Ascending aorta (tissue), 2 donors: ENCODE results near the gene CDH23. TPM values are rescaled to one million over a fixed set of nuclear protein-coding genes. Genes with fewer than 3 reads are reported as not detected.

Experiments used
- DNase-seq, 2 donors: peaks; one replicate each; pipeline ENCODE4 v3.0.0-alpha.2; 2019; ENCODE audit warnings: low spot score in 2 of 2
- H3K27ac ChIP-seq, 2 donors: fragments of 200-600 bp; sonication (generic); one replicate each; pipeline ENCODE4 v1.5.1; 2016 to 2017; ENCODE audit warnings: mild to moderate bottlenecking in 1 of 2
- H3K27me3 ChIP-seq: fragments of 200-600 bp; sonication (generic); one replicate; pipeline ENCODE4 v1.5.1; 2017
- H3K36me3 ChIP-seq, 2 donors: fragments of 200-600 bp; sonication (generic); one replicate each; pipeline ENCODE4 v1.5.1; 2016
- H3K4me1 ChIP-seq, 2 donors: fragments of 200-600 bp; sonication (generic); one replicate each; pipeline ENCODE4 v1.5.1; 2016 to 2017; ENCODE audit warnings: mild to moderate bottlenecking in 1 of 2
- H3K4me3 ChIP-seq, 2 donors: fragments of 200-600 bp; sonication (generic); one replicate each; pipeline ENCODE4 v1.5.1; 2016 to 2017; ENCODE audit warnings: mild to moderate bottlenecking in 1 of 2
- H3K9me3 ChIP-seq, 2 donors: fragments of 200-600 bp; sonication (generic); one replicate each; pipeline ENCODE4 v1.5.1; 2016
- CTCF ChIP-seq, 3 experiments: fragments of 200-600 bp in 2 of 3; fragments of 450-650 bp in 1 of 3; sonication (generic) in 2 of 3; IDR thresholded peaks; one replicate each; pipeline ENCODE4 v1.5.1; 2016 to 2019; ENCODE audit warnings: antibody characterized with exemption in 3 of 3, mild to moderate bottlenecking in 1 of 3, moderate library complexity in 1 of 3
- intact Hi-C: fragments of 100-400 bp; cut with DNase I; formaldehyde crosslinking; loops from one replicate; pipeline ENCODE4 v1.15.1; 2023
- total RNA-seq: library from RNA; depleted of rRNA; stranded (reverse); fragments of >200 nt; gene quantifications from one replicate; pipeline ENCODE4 v1.1.0, GENCODE V29; 2016

CDH23 gene
- total RNA-seq, 1 donor from 2014 or later = 40.9 TPM

GRCh38 chr10:71588685-71589084 is 192.0 kb downstream of the CDH23 start:
- Histone ChIP-seq H3K4me1 (no peaks in the 10 kb centered on the region), H3K9me3 (no peaks in the 10 kb centered on the region), H3K4me3 (no peak overlapping the region), H3K27ac (no peak overlapping the region), H3K36me3 (no peaks in the 10 kb centered on the region), H3K27me3 (no peaks in the 10 kb centered on the region)
- DNase-seq = no peak
- intact Hi-C loops = no loop called here
- TF ChIP-seq CTCF (IDR thresholded peaks at IDR 0.05) = no peak

- no peaks in the 10 kb centered on the region for H3K27me3 ChIP-seq
- no peaks in the 10 kb centered on the region for H3K36me3 ChIP-seq
- DNase-seq = no peak
- H3K27ac ChIP-seq = no peak overlapping the region
- no peaks in the 10 kb centered on the region for H3K9me3 ChIP-seq
- intact Hi-C loops = no loop called here
- no peak overlapping the region for H3K4me3 ChIP-seq
- no peak for TF ChIP-seq CTCF (IDR thresholded peaks at IDR 0.05)
- no peaks in the 10 kb centered on the region for H3K4me1 ChIP-seq
These were observed 193.2 kb downstream of the CDH23 start for GRCh38 chr10:71589617-71590551.

GRCh38 chr10:71590781-71591350 is 194.1 kb downstream of the CDH23 start:
- no peak overlapping the region for H3K27ac ChIP-seq
- H3K27me3 ChIP-seq = no peaks in the 10 kb centered on the region
- intact Hi-C loops = no loop called here
- no peaks in the 10 kb centered on the region for H3K4me1 ChIP-seq
- DNase-seq = no peak
- H3K4me3 ChIP-seq = no peak overlapping the region
- H3K9me3 ChIP-seq = no peaks in the 10 kb centered on the region
- no peak for TF ChIP-seq CTCF (IDR thresholded peaks at IDR 0.05)
- no peaks in the 10 kb centered on the region for H3K36me3 ChIP-seq

GRCh38 chr10:71594934-71595571 is 198.3 kb downstream of the CDH23 start:
- no peaks in the 10 kb centered on the region for H3K36me3 ChIP-seq
- intact Hi-C loops = no loop called here
- no peaks in the 10 kb centered on the region for H3K27me3 ChIP-seq

GRCh38 chr10:71595649-71596048 is 198.9 kb downstream of the CDH23 start:
- H3K4me3 ChIP-seq = no peak overlapping the region
- no peaks in the 10 kb centered on the region for H3K36me3 ChIP-seq
- H3K27ac ChIP-seq = no peak overlapping the region
- H3K27me3 ChIP-seq = no peaks in the 10 kb centered on the region
- no peaks in the 10 kb centered on the region for H3K9me3 ChIP-seq
- no peak for TF ChIP-seq CTCF (IDR thresholded peaks at IDR 0.05)
- H3K4me1 ChIP-seq = no peaks in the 10 kb centered on the region
- intact Hi-C loops = no loop called here
- no peak for DNase-seq

More at GRCh38 chr10:71594934-71595571, 198.3 kb downstream of the CDH23 start:
- H3K9me3 ChIP-seq = no peaks in the 10 kb centered on the region
- H3K27ac ChIP-seq = no peak overlapping the region
- no peaks in the 10 kb centered on the region for H3K4me1 ChIP-seq
- TF ChIP-seq CTCF (IDR thresholded peaks at IDR 0.05) = no peak
- H3K4me3 ChIP-seq = no peak overlapping the region
- no peak for DNase-seq
